HCT116 (cell line): ENCODE measurements around the gene SHANK3. TPM values are rescaled to one million over a fixed set of nuclear protein-coding genes. Genes with fewer than 3 reads are reported as not detected.

Experiments used
- ATAC-seq: fragments of 200-7000 bp; cut with Tn5 transposase; 2 replicates; pipeline ENCODE4 v1.9.1; 2020; ENCODE audit warnings: mild to moderate bottlenecking, moderate library complexity
- BruUV-seq: library from RNA; stranded (reverse); fragments of 400-500 nt; replicated peaks from 2 replicates; lab custom pipeline; 2021; lab: Mats Ljungman, UMichigan
- CTCF ChIA-PET: fragments of 300-600 bp; sonication (Branson Sonifier 250); formaldehyde crosslinking; loops from one replicate; lab custom pipeline; 2021; ENCODE audit warnings: antibody characterized with exemption; lab: Charles Lee
- POLR2A ChIA-PET: fragments of 300-600, 350-600 bp; sonication (Branson Sonifier 250); formaldehyde crosslinking; loops from one replicate; lab custom pipeline; 2021; ENCODE audit warnings: antibody characterized with exemption; lab: Charles Lee
- RAD21 ChIA-PET, 2 experiments: fragments of 300-600 bp; sonication (Branson Sonifier 250); formaldehyde crosslinking; loops; one replicate each; lab custom pipeline; 2023; ENCODE audit warnings: low total read pairs in 2 of 2; ENCODE audit not compliant: uncharacterized antibody in 2 of 2, unreplicated experiment in 2 of 2, low non-redundant PET in 1 of 2; lab: Charles Lee
- DNase-seq: peaks from one replicate; pipeline ENCODE4 v3.0.0-alpha.2; 2010; ENCODE audit warnings: low read depth, low spot score
- H2AFZ ChIP-seq: fragments of 200-600 bp; shearing (Covaris generic), sonication (generic); 2 replicates; pipeline ENCODE4 v1.6.1; 2017; ENCODE audit warnings: low read depth, mixed run types, mixed read lengths, antibody characterized with exemption, low read length; ENCODE audit not compliant: poor library complexity, severe bottlenecking
- H3K27ac ChIP-seq: 2 replicates; pipeline ENCODE4 v1.5.1; 2012; ENCODE audit warnings: low read depth, low read length
- H3K27me3 ChIP-seq: fragments of 200-600 bp; sonication (generic); 2 replicates; pipeline ENCODE4 v1.6.1; 2016; ENCODE audit warnings: mixed run types, low read length, mixed read lengths; ENCODE audit not compliant: insufficient read depth
- H3K36me3 ChIP-seq, 2 experiments: fragments of 200-500 bp in 1 of 2; fragments of 200-600 bp in 1 of 2; sonication (Bioruptor generic) in 1 of 2; sonication (generic) in 1 of 2; 2 replicates each; pipeline versions ENCODE4 v1.5.1 to v1.6.1; 2014 to 2016; ENCODE audit warnings: low read length in 2 of 2, inconsistent platforms in 1 of 2, mixed read lengths in 1 of 2, mixed run types in 1 of 2; ENCODE audit not compliant: insufficient read depth in 2 of 2, control insufficient read depth in 1 of 2
- H3K4me1 ChIP-seq, 2 experiments: fragments of 200-600 bp in 1 of 2; sonication (generic) in 1 of 2; 2 replicates each; pipeline versions ENCODE4 v1.5.1 to v1.6.1; 2012 to 2017; ENCODE audit warnings: low read length in 2 of 2, inconsistent platforms in 1 of 2, mild to moderate bottlenecking in 1 of 2, mixed read lengths in 1 of 2, mixed run types in 1 of 2, moderate library complexity in 1 of 2; ENCODE audit not compliant: insufficient read depth in 2 of 2, control insufficient read depth in 1 of 2
- H3K4me2 ChIP-seq: fragments of 200-600 bp; sonication (generic); 2 replicates; pipeline ENCODE4 v1.6.1; 2017; ENCODE audit warnings: mixed run types, low read length, mixed read lengths
- H3K4me3 ChIP-seq, 2 experiments: fragments of 200-600 bp in 1 of 2; sonication (generic) in 1 of 2; replicated peaks in 1 of 2; 2 replicates each; pipeline ENCODE4 v1.5.1; 2011 to 2016; ENCODE audit warnings: low read length in 2 of 2, control low read depth in 1 of 2, low read depth in 1 of 2, mild to moderate bottlenecking in 1 of 2, mixed read lengths in 1 of 2, mixed run types in 1 of 2
- H3K79me2 ChIP-seq: fragments of 200-600 bp; sonication (generic); 2 replicates; pipeline ENCODE4 v1.6.1; 2017; ENCODE audit warnings: mild to moderate bottlenecking, mixed run types, low read length, moderate library complexity, mixed read lengths; ENCODE audit not compliant: insufficient read depth
- H3K9ac ChIP-seq: fragments of 200-600 bp; sonication (generic); 2 replicates; pipeline ENCODE4 v1.6.1; 2016; ENCODE audit warnings: low read length, mixed read lengths
- H3K9me2 ChIP-seq: fragments of 200-600 bp; sonication (generic), shearing (Covaris generic); 2 replicates; pipeline ENCODE4 v1.6.1; 2017; ENCODE audit warnings: mixed run types, mild to moderate bottlenecking, moderate library complexity; ENCODE audit not compliant: insufficient read depth
- H3K9me3 ChIP-seq, 2 experiments: fragments of 200-500 bp in 1 of 2; fragments of 200-600 bp in 1 of 2; sonication (Bioruptor generic) in 1 of 2; sonication (generic) in 1 of 2; 2 replicates each; pipeline ENCODE4 v1.6.1; 2014 to 2017; ENCODE audit warnings: low read length in 2 of 2, mixed read lengths in 2 of 2, inconsistent platforms in 1 of 2, low read depth in 1 of 2, mild to moderate bottlenecking in 1 of 2, mixed run types in 1 of 2, moderate library complexity in 1 of 2; ENCODE audit not compliant: control insufficient read depth in 1 of 2, insufficient read depth in 1 of 2
- H4K20me1 ChIP-seq: fragments of 200-600 bp; sonication (generic), shearing (Covaris generic); 2 replicates; pipeline ENCODE4 v1.6.1; 2017; ENCODE audit warnings: mixed run types, mild to moderate bottlenecking, moderate library complexity; ENCODE audit not compliant: insufficient read depth
- CEBPB ChIP-seq: IDR thresholded peaks from 2 replicates; pipeline ENCODE4 v1.6.1; 2012; ENCODE audit warnings: low read depth
- EZH2 ChIP-seq: fragments of 200-600 bp; sonication (generic); IDR thresholded peaks from 2 replicates; pipeline ENCODE4 v1.6.1; 2017; ENCODE audit warnings: antibody characterized with exemption, mixed run types
- POLR2A ChIP-seq: IDR thresholded peaks from 2 replicates; pipeline ENCODE4 v1.7.0; 2011; ENCODE audit warnings: borderline replicate concordance; ENCODE audit not compliant: insufficient read depth, insufficient read length; ENCODE audit errors: extremely low read depth
- intact Hi-C: fragments of 100-400 bp; cut with micrococcal nuclease; formaldehyde crosslinking; loops from 2 replicates; pipeline ENCODE4 v1.10.0; 2022
- total RNA-seq: library from RNA; stranded (reverse); gene quantifications from one replicate; pipeline ENCODE4 v1.2.1, GENCODE V29; 2021; ENCODE audit not compliant: unreplicated experiment
- TF ChIP-seq, protein P1 (sequence below), 3 experiments: fragments of 200-600 bp in 1 of 3; sonication (generic) in 1 of 3; IDR thresholded peaks in 2 of 3; conservative IDR thresholded peaks in 1 of 3; 2 replicates each; pipeline ENCODE4 v1.5.1; 2012 to 2017; ENCODE audit warnings: low read depth in 2 of 3, low read length in 2 of 3, antibody characterized with exemption in 1 of 3, borderline replicate concordance in 1 of 3, control low read depth in 1 of 3, mild to moderate bottlenecking in 1 of 3, mixed read lengths in 1 of 3, mixed run types in 1 of 3, moderate library complexity in 1 of 3; ENCODE audit not compliant: insufficient read depth in 1 of 3

SHANK3 gene
- total RNA-seq, 1 experiment from 2014 or later, result 16.0 TPM

DNA sequence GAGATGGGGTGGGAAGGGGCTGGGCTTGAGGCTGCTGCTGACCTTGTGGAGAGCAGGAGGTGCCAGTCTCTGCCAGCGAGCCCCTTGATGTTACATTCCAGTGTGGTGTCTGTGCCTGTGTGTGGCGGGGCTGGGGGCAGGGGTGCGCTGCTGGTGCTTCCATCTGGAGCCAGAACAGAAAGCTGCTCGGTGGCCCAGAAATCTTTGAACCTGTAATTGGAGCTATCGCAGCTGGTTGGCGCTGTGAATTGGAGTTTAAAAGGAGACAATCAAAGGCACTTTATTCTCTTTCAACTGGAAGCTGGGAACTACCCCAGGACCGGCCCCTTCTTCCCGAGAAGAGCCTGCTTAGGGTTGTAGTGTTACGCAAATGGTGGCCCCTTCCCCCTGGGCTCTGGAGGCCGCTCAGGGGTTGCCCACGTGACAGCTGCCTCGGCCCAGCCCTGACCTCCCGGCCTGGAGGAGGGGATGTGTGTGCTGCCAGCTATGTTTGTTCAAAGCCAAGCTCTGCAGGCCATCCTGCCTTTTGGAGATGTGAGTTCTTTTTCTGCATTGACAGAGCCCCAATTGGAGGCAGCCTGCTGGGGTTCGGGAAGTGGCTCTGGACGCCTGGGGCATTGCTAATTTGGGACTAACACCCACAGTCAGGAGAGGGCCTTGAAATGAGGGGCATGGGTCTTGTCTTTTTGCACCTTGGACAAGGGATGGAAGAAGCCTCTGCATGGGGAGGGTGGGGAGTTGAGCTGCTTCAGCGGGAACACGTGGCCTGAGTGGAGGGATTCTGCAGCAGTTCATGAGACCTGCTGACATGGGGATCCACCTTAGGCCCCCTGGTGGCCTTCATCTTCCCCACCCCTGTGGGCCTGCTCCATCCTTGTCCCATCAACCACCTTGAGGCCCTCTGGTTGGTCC, 30.7 kb upstream of the SHANK3 start:
- H3K4me3 ChIP-seq, result no peak overlapping the region
- POLR2A ChIA-PET, result no interaction called here
- H3K27me3 ChIP-seq, result peaks cover 28% of the 10 kb centered on the region
- H3K4me2 ChIP-seq, result no peak overlapping the region
- no TSS peak for BruUV-seq
- H3K4me1 ChIP-seq, result no peaks in the 10 kb centered on the region
- H3K36me3 ChIP-seq, result no peaks in the 10 kb centered on the region
- RAD21 ChIA-PET, result no interaction called here
- CTCF ChIA-PET, result interaction anchor here (1.0 kb wide), 2 partner anchors 14 to 52 kb away, joined by 3 read pairs; partner anchors contain the start of gene ARSA
- no peak overlapping the region for H3K9ac ChIP-seq
- no peak for DNase-seq
- H3K9me2 ChIP-seq, result no peaks in the 10 kb centered on the region
- intact Hi-C loops, result no loop called here
- ATAC-seq, result peak; percentile 47
- no peaks in the 10 kb centered on the region for H4K20me1 ChIP-seq
- no peak overlapping the region for H3K27ac ChIP-seq
- TF ChIP-seq CEBPB (no peak), EZH2 (no peak), POLR2A (no peak)
- TF ChIP-seq, protein P1, sequence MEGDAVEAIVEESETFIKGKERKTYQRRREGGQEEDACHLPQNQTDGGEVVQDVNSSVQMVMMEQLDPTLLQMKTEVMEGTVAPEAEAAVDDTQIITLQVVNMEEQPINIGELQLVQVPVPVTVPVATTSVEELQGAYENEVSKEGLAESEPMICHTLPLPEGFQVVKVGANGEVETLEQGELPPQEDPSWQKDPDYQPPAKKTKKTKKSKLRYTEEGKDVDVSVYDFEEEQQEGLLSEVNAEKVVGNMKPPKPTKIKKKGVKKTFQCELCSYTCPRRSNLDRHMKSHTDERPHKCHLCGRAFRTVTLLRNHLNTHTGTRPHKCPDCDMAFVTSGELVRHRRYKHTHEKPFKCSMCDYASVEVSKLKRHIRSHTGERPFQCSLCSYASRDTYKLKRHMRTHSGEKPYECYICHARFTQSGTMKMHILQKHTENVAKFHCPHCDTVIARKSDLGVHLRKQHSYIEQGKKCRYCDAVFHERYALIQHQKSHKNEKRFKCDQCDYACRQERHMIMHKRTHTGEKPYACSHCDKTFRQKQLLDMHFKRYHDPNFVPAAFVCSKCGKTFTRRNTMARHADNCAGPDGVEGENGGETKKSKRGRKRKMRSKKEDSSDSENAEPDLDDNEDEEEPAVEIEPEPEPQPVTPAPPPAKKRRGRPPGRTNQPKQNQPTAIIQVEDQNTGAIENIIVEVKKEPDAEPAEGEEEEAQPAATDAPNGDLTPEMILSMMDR (IDR thresholded peaks at IDR 0.05 in 2 of 3, conservative IDR thresholded peaks at IDR 0.05 in 1 of 3; ENCODE audit: borderline replicate concordance in 1 of 3, insufficient read depth in 1 of 3, low read depth in 2 of 3, low read length in 2 of 3), result 0 out of 6 replicates have a peak, but pooled peaks of 1 of the 3 experiments have one; percentile 12
- H3K79me2 ChIP-seq, result no peaks in the 10 kb centered on the region
- no peak overlapping the region for H2AFZ ChIP-seq
- peaks cover 0 to 3% of the 10 kb centered on the region in 2 experiments; a peak in 1 of 4 replicates for H3K9me3 ChIP-seq
